ENCODE measurements around the gene NECAB2. TPM values are rescaled to one million over a fixed set of nuclear protein-coding genes. Genes with fewer than 3 reads are reported as not detected.

The NECAB2 gene
- total RNA-seq, result not detected in 2 replicates

DNA sequence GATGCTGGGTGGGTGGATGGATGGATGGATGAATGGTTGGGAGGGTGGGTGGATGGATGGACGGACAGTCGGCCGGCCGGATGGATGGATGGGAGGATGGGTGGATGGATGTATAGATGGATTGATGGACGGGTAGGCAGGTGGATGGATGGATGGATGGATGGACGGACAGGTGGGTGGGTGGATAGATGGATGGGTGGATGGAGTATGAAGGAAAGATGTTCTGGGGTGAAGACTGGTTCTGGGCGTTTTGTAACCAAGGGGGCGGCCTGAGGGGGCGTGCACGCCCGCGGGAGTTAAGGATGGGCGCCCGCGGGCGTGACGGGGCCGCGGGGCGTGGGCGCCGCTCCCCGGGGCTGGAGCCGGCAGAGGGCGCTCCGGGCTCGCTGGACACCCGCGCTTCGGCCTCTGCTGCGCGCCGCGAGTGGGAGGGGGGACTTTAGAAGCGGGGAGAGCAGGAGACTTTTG, at the start of gene NECAB2:
NECAB2 (plus strand) TSS at position 407 of the 468 bp plus-strand sequence. CDS start 405 bp downstream, outside the sequence.

DNA sequence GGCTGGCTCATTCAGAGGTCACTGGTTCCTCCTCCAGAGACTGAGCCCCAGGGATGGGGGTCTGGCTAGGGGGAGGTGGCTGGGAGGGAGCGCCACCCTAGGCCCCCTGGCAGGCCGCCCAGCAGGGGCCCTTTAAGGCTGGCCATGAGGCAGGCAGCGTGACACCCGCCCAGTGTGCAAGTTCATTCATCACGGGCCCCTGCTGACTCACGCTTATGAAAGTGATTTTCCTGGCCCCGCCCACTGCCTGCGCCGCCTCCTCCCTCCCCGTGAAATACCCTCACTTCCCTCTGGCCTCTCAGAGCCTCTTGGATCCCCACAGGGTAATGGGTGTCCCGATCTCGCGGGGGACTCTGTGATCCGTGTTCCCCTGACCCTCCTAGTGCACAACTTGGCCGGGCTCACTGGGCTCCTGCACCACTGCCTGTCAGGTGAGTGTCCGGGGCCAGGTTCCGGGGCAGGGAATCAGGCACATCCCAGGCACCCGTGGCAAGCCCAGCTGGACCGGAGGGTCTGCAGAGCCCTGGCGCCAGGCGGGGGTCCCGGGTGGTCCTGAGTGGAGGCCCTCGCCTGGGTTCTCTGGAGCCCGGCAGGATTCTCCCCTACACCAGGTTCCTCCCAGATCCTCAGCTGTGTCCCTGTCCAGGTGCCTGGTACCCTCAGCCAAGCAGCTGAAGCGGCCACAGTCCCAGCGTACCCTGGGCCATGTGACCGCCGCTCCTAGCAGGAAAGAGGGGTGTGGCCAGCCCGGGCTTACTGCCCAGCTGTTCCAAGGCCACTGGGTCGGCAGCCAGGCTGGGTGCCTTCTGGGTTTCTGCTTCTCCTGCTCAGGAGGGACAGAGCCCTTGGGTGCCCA, 14.9 kb upstream of the NECAB2 start, which contains the start of gene OSGIN1:
OSGIN1 (plus strand) TSS at position 301 of the 856 bp plus-strand sequence. CDS start 4,432 bp downstream, outside the sequence.

DNA sequence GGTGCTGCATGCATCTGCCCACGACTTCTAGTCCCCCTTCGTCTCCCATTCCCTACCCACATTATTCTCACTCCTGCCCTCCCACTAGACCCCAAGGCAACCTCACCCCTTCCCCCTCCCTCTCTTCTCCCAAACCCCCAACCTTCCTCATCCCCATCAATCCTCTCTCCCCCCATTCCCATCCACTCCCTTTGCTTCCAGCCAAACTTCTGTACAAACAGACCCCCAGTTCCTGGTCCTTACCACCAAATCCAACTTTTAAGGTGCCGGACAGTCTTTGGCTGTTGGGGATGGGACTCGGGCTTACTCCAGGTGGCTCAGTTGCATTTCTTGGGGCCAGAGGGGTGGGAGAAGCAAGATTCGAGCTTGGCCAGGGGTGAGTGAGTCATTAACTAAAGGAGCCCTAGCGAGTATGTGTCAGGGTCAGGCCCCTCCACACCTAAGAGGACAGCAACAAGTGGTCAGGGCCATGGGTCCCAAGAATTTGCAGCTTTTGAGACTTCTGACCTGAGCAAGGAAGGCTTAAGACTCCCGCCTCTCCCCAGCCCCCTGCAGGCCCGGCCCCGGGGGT, 74.3 kb downstream of the NECAB2 start, which contains the start of gene SLC38A8:
SLC38A8 (minus strand) TSS at position 488 of the 571 bp plus-strand sequence. CDS start 638 bp downstream, outside the sequence.

Other genes with a start within 250 kb of the NECAB2 start
- gene HSBP1, start 160.3 kb upstream of the NECAB2 start, total RNA-seq, result 11.9 and 18.3 TPM in 2 replicates
- gene MLYCD, start 69.1 kb upstream of the NECAB2 start, total RNA-seq, result 2.0 and 2.8 TPM in 2 replicates
- 4.0 and 5.3 TPM in 2 replicates for gene OSGIN1, start 15.0 kb upstream of the NECAB2 start, total RNA-seq
- not detected in 2 replicates for gene SLC38A8, start 74.6 kb downstream of the NECAB2 start, total RNA-seq
- gene MBTPS1, start 148.7 kb downstream of the NECAB2 start, total RNA-seq, result 105 and 113 TPM in 2 replicates
- 13.0 and 14.3 TPM in 2 replicates for gene HSDL1, start 176.9 kb downstream of the NECAB2 start, total RNA-seq
- not detected in 2 replicates for gene DNAAF1, start 177.1 kb downstream of the NECAB2 start, total RNA-seq
- 15.6 and 25.5 TPM in 2 replicates for gene TAF1C, start 218.8 kb downstream of the NECAB2 start, total RNA-seq
- gene ADAD2, start 222.9 kb downstream of the NECAB2 start, total RNA-seq, result not detected in 2 replicates

All from cardiac atrium fibroblast (primary cell).